ENCODE results near the gene CLEC1A.
"Not testable (repeated sequence)": the region's sequence is repeated elsewhere in the genome, so short reads cannot be mapped to it uniquely, and the experiment has no call there.

CLEC1A gene

GRCh38 chr12:10058387-10058786 is 40.4 kb downstream of the CLEC1A start:
- no peak for DNase-seq (ENCODE audit: insufficient read length, low spot score)
- FAIRE-seq = no peak

DNA sequence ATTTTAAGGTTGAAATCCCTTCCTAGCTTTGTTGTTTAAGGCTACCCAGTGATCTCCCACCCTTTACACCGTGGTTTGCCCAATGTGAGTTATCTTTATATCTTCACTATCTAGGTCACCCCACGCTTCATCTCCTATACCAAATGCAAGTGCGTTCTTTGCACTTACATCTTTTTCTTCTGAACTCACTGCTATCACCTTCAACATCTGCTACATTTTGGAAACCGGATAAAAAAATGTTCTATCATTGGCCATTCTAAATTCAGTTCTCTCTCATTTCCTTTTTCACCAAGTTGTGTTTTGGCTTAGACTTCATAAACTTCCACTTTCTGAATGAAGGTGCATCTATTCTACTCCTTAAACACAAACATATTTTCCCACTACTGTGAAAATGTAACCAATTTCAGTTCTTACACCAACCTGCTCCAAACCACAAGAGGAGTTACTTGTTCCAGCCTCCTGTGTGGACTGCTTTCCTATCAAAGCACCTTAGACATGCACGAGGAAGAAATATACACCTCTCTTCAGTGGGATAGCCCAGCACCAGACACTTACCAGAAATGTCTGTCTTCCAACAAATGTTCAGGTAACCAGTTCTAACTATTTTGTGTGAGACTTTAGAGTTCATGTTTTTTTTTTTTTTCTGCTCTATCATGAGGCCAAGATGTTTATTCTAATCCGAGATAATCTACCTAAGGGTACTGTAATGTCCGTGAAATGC is 46.4 kb downstream of the CLEC1A start:
- FAIRE-seq = peak; percentile 73
- no peak for DNase-seq (ENCODE audit: insufficient read length, low spot score)

- DNase-seq (ENCODE audit: insufficient read length, low spot score) (no peak), FAIRE-seq (no peak)
These were observed 50.3 kb downstream of the CLEC1A start for GRCh38 chr12:10048526-10048925.

GRCh38 chr12:10042167-10042566 is 56.6 kb downstream of the CLEC1A start:
- peak; percentile 4 for FAIRE-seq

GRCh38 chr12:10033783-10034545 is 64.8 kb downstream of the CLEC1A start:
- DNase-seq (ENCODE audit: insufficient read length, low spot score) (no peak), FAIRE-seq (no peak)

More at GRCh38 chr12:10042167-10042566, 56.6 kb downstream of the CLEC1A start:
- DNase-seq (ENCODE audit: insufficient read length, low spot score) = no peak

- FAIRE-seq = no peak
- no peak for DNase-seq (ENCODE audit: insufficient read length, low spot score)
These were observed 67.0 kb downstream of the CLEC1A start for GRCh38 chr12:10031771-10032175.

DNA sequence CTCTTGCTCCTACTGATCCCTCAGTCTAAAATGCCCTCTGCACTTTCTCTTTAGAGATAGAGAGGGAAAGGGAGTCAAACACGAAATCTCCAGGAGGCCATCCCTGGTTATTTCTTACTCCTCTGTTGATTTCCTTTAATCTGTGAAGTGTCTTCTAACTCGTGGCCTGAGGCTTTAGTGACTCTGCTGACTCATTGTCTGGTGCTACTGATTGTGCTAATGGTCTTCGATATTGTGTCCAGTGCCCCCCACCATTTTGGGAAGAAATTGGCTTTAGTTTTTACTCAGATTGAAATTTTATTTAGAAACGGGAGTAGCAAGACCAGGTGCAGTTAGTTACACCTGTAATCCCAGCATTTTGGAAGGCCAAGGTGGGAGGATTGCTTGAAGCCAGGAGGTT is 67.5 kb downstream of the CLEC1A start:
- DNase-seq (ENCODE audit: insufficient read length, low spot score) = no peak
- no peak for FAIRE-seq

- FAIRE-seq = no peak
- DNase-seq (ENCODE audit: insufficient read length, low spot score) = no peak
These were observed 68.3 kb downstream of the CLEC1A start, which contains the start of gene CLEC9A for GRCh38 chr12:10030446-10030845. TSS of gene CLEC9A (plus strand) at chr12:10030682. CDS start at chr12:10052688, 22,006 bp downstream.

- no peak for FAIRE-seq
- no peak for DNase-seq (ENCODE audit: insufficient read length, low spot score)
These were observed 71.1 kb downstream of the CLEC1A start for GRCh38 chr12:10027721-10028120.

- DNase-seq (ENCODE audit: insufficient read length, low spot score) = no peak
- FAIRE-seq = no peak
These were observed 71.5 kb downstream of the CLEC1A start for GRCh38 chr12:10027311-10027710.

GRCh38 chr12:10026666-10027065 is 72.1 kb downstream of the CLEC1A start:
- FAIRE-seq; DNase-seq (ENCODE audit: insufficient read length, low spot score): not testable (repeated sequence)

GRCh38 chr12:10025236-10025635 is 73.5 kb downstream of the CLEC1A start:
- FAIRE-seq (peak; percentile 23), DNase-seq (ENCODE audit: insufficient read length, low spot score) (no peak)

DNA sequence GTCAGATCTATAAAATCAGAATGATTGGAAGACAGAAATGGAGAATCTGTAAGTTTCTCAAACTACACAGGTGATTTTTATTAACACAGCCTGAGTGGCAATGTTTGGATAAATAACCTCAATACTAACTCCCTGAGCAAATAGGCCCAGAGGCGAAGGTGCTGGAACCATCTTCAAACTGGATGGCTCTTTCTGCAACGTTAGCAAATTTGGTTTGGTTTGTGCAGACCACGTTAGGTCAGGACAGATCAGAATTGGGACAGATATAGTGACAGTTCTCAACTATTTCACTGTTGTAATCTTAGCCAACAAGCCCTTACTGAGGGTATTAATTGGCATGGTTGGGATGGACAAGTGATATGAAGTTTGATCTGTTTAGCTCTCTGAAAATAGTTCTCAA is 77.4 kb downstream of the CLEC1A start:
- DNase-seq (ENCODE audit: insufficient read length, low spot score) (no peak), FAIRE-seq (no peak)

Measured in GM19239 (cell line).